Caco-2 (cell line): ENCODE data around the gene TK2. TPM values are rescaled to one million over a fixed set of nuclear protein-coding genes. Genes with fewer than 3 reads are reported as not detected.

Experiments
- BruUV-seq: library from RNA; stranded (reverse); fragments of 400-500 nt; replicated peaks from 2 replicates; lab custom pipeline; 2021; lab: Mats Ljungman, UMichigan
- CTCF ChIA-PET: fragments of 300-600 bp; sonication (Branson Sonifier 250); formaldehyde crosslinking; loops from one replicate; lab custom pipeline; 2022; ENCODE audit warnings: antibody characterized with exemption; lab: Charles Lee
- POLR2A ChIA-PET: fragments of 300-600 bp; sonication (Branson Sonifier 250); formaldehyde crosslinking; loops from one replicate; lab custom pipeline; 2022; ENCODE audit warnings: antibody characterized with exemption; lab: Charles Lee
- DNase-seq, 2 experiments: peaks; one replicate each; pipeline versions ENCODE4 v3.0.0 to v3.0.0-alpha.2; 2020 to 2022
- H3K27me3 ChIP-seq: replicated peaks from 2 replicates; pipeline ENCODE4 v1.6.0; 2011; ENCODE audit warnings: low read length; ENCODE audit not compliant: control insufficient read depth, insufficient read depth
- H3K36me3 ChIP-seq: 2 replicates; pipeline ENCODE4 v1.5.1; 2011; ENCODE audit warnings: low read length; ENCODE audit not compliant: control insufficient read depth, insufficient read depth
- H3K4me1 ChIP-seq: fragments of 250-450 bp; sonication (Bioruptor Pico); 2 replicates; pipeline ENCODE4 v1.5.1; 2020; ENCODE audit warnings: mild to moderate bottlenecking
- H3K4me3 ChIP-seq: 2 replicates; pipeline ENCODE4 v1.5.1; 2011; ENCODE audit warnings: low read depth, mild to moderate bottlenecking, control low read depth, low read length
- H3K9me3 ChIP-seq: fragments of 250-450 bp; sonication (Bioruptor Pico); 2 replicates; pipeline ENCODE4 v1.5.1; 2020; ENCODE audit warnings: mild to moderate bottlenecking, moderate library complexity
- H3K27ac Mint-ChIP-seq: one replicate; pipeline ENCODE4 v1.8.0; 2022; ENCODE audit warnings: mixed read lengths; ENCODE audit not compliant: unreplicated experiment
- H3K27me3 Mint-ChIP-seq: one replicate; pipeline ENCODE4 v1.8.0; 2022; ENCODE audit warnings: mixed read lengths; ENCODE audit not compliant: insufficient read depth, unreplicated experiment
- H3K36me3 Mint-ChIP-seq: one replicate; pipeline ENCODE4 v1.8.0; 2022; ENCODE audit warnings: mild to moderate bottlenecking, mixed read lengths; ENCODE audit not compliant: insufficient read depth, unreplicated experiment
- H3K4me1 Mint-ChIP-seq: one replicate; pipeline ENCODE4 v1.8.0; 2022; ENCODE audit warnings: low read depth, mixed read lengths; ENCODE audit not compliant: unreplicated experiment
- H3K4me3 Mint-ChIP-seq: one replicate; pipeline ENCODE4 v1.8.0; 2022; ENCODE audit warnings: mild to moderate bottlenecking, moderate library complexity, mixed read lengths; ENCODE audit not compliant: unreplicated experiment
- H3K9me3 Mint-ChIP-seq: one replicate; pipeline ENCODE4 v1.8.0; 2022; ENCODE audit warnings: mixed read lengths; ENCODE audit not compliant: unreplicated experiment
- intact Hi-C: fragments of 100-400 bp; cut with micrococcal nuclease; formaldehyde crosslinking; loops from one replicate; pipeline ENCODE4 v1.10.0; 2022; ENCODE audit not compliant: unreplicated experiment
- total RNA-seq: library from RNA; stranded (reverse); gene quantifications from 2 replicates; pipeline ENCODE4 v1.2.3, GENCODE V29; 2022
- TF ChIP-seq, protein P1 (sequence below), 2 experiments: fragments of 200-600 bp in 1 of 2; IDR thresholded peaks; 1 replicate in 1 of 2; 2 replicates in 1 of 2; pipeline versions ENCODE4 v1.5.1 to v1.8.0; 2011 to 2022; ENCODE audit warnings: antibody characterized with exemption in 1 of 2, control low read depth in 1 of 2, inconsistent platforms in 1 of 2, low read depth in 1 of 2, low read length in 1 of 2, mild to moderate bottlenecking in 1 of 2, moderate library complexity in 1 of 2; ENCODE audit not compliant: insufficient read depth in 1 of 2, severe bottlenecking in 1 of 2, unreplicated experiment in 1 of 2

The TK2 gene
- total RNA-seq, 1 experiment from 2014 or later, result 18.2 TPM

DNA sequence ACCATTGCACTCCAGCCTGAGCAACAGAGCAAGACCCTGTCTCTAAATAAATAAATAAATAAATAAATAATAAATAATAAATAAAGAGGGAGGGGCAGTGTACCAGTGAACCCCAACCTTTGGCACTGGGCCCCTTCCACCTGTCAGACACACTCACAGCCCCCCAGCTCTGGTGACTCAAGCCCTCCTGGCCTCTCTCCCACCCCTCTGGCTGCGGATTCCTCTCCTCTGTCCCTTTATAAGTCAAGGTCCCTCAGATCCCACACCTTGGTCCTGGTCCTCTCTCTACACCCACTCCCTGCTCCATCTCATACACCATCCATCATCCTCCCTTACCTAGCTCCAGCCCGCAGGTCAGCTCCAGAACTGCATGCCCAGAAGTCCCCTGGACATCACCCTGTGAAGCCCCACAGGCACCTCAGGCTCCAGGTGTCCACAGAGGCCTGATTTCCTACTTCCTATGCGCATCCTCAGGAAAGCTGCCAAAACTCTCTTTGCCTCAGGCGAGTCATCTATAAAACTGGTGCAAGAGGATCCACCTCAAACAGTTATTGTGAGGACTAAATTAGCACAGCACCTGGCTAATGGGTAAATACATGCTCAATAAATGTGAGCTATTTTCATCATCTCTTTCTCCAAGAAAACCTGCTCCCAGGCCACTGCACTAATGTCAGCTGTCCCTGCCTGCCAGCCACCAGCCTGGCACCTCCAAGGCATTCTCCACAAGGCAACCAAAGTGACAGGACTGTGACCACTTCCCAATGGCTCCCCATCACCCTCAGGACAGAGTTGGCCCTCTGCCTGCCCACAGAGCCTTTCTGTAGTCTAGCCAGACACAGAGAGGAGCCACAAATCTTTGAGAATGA is 76.0 kb downstream of the TK2 start:
- H3K27ac Mint-ChIP-seq, result no peak overlapping the region
- H3K4me3 ChIP-seq, result no peak overlapping the region
- no peaks in the 10 kb centered on the region for H3K4me1 ChIP-seq
- intact Hi-C loops, result no loop called here
- no peaks in the 10 kb centered on the region for H3K36me3 Mint-ChIP-seq
- no peaks in the 10 kb centered on the region for H3K36me3 ChIP-seq
- no peaks in the 10 kb centered on the region for H3K9me3 Mint-ChIP-seq
- TF ChIP-seq, protein P1, sequence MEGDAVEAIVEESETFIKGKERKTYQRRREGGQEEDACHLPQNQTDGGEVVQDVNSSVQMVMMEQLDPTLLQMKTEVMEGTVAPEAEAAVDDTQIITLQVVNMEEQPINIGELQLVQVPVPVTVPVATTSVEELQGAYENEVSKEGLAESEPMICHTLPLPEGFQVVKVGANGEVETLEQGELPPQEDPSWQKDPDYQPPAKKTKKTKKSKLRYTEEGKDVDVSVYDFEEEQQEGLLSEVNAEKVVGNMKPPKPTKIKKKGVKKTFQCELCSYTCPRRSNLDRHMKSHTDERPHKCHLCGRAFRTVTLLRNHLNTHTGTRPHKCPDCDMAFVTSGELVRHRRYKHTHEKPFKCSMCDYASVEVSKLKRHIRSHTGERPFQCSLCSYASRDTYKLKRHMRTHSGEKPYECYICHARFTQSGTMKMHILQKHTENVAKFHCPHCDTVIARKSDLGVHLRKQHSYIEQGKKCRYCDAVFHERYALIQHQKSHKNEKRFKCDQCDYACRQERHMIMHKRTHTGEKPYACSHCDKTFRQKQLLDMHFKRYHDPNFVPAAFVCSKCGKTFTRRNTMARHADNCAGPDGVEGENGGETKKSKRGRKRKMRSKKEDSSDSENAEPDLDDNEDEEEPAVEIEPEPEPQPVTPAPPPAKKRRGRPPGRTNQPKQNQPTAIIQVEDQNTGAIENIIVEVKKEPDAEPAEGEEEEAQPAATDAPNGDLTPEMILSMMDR (IDR thresholded peaks at IDR 0.05; ENCODE audit: insufficient read depth in 1 of 2, low read depth in 1 of 2, low read length in 1 of 2, severe bottlenecking in 1 of 2, unreplicated experiment in 1 of 2), result no peak
- H3K9me3 ChIP-seq, result no peaks in the 10 kb centered on the region
- no peak overlapping the region for H3K4me3 Mint-ChIP-seq
- no peaks in the 10 kb centered on the region for H3K4me1 Mint-ChIP-seq
- no peak for DNase-seq
- POLR2A ChIA-PET, result no interaction called here
- H3K27me3 ChIP-seq, result peaks cover 3% of the 10 kb centered on the region; the same call in 1 of the 2 replicates
- peaks cover 17% of the 10 kb centered on the region for H3K27me3 Mint-ChIP-seq
- BruUV-seq, result no TSS peak
- CTCF ChIA-PET, result no interaction called here

DNA sequence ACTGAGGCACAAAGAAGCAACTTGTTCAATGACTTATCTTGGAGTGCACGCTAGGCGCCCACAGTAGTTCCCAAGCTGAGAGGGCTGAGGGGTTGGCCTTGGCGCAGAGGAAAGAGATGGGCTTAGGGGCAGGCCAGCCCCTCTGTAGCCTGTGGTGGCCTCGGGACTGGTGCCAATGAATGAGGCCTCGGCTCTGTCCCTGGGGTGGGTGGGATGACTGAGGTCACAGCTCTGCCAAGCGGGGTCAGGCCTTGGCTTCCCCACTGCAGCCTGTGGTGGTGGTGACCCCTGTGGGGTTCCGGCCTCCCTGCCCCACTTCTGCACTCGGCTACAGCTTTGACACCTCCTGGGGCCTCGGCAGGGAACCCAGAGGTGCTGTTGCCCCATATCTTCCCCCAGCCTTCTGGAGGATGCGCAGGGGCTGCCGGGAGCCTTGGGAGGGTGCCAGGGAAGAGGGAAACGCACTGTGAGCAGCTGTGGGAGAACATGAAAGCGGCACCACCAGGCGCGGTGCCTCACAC is 76.8 kb downstream of the TK2 start:
- peaks cover 3% of the 10 kb centered on the region; the same call in 1 of the 2 replicates for H3K27me3 ChIP-seq
- H3K9me3 ChIP-seq, result no peaks in the 10 kb centered on the region
- intact Hi-C loops, result no loop called here
- H3K4me3 ChIP-seq, result no peak overlapping the region
- H3K4me1 ChIP-seq, result no peaks in the 10 kb centered on the region
- ChIA-PET POLR2A (no interaction called here), CTCF (no interaction called here)
- H3K9me3 Mint-ChIP-seq, result no peaks in the 10 kb centered on the region
- no peaks in the 10 kb centered on the region for H3K4me1 Mint-ChIP-seq
- H3K36me3 Mint-ChIP-seq, result no peaks in the 10 kb centered on the region
- DNase-seq, result no peak
- H3K36me3 ChIP-seq, result no peaks in the 10 kb centered on the region
- TF ChIP-seq, protein P1 (IDR thresholded peaks at IDR 0.05; ENCODE audit: insufficient read depth in 1 of 2, low read depth in 1 of 2, low read length in 1 of 2, severe bottlenecking in 1 of 2, unreplicated experiment in 1 of 2), result no peak
- H3K27me3 Mint-ChIP-seq, result peaks cover 18% of the 10 kb centered on the region
- BruUV-seq, result no TSS peak
- no peak overlapping the region for H3K4me3 Mint-ChIP-seq
- H3K27ac Mint-ChIP-seq, result no peak overlapping the region

DNA sequence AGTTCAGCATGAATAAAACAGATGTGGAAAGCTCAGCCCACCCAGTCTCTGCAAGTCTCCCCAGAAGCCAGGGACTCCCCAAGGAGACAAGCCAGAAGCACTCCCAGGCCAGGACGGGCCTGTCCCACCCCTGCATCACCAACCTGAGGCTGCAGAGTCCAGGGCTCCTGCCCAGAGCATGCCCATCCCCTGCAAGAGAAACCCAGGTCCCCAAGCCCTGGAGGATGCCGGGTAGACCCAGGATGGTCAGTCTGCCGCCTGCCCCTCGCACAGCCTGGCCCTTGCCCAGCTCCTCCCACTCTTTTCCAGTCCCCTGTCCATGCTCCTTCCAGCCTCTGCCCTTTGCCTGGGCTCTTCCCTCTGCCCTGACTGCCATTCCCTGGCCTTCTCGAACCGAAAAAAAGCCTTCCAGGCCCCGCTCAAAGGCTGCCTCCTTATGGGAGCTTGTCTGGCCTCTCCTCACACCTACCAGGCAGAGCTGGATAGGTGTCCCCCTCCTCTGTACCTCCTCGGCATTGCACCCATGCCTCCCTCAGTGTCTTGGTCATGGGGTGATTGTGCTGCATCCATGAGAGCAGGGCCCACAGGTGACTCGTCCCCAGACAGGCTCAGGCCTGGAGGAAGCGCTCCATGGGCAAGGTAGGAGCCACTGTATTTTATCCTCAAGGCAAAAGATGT is 78.1 kb downstream of the TK2 start:
- H3K4me1 Mint-ChIP-seq, result no peaks in the 10 kb centered on the region
- no TSS peak for BruUV-seq
- no peaks in the 10 kb centered on the region for H3K36me3 Mint-ChIP-seq
- no peaks in the 10 kb centered on the region for H3K9me3 Mint-ChIP-seq
- Histone ChIP-seq H3K4me3 (no peak overlapping the region), H3K36me3 (no peaks in the 10 kb centered on the region), H3K4me1 (no peaks in the 10 kb centered on the region), H3K27me3 (peaks cover 3% of the 10 kb centered on the region; the same call in 1 of the 2 replicates), H3K9me3 (no peaks in the 10 kb centered on the region)
- no peak overlapping the region for H3K27ac Mint-ChIP-seq
- CTCF ChIA-PET, result interaction anchor here (0.7 kb wide), 1 partner anchor 66 kb away, joined by 4 read pairs; no protein-coding TSS in a partner anchor
- intact Hi-C loops, result no loop called here
- no peak overlapping the region for H3K4me3 Mint-ChIP-seq
- TF ChIP-seq, protein P1 (IDR thresholded peaks at IDR 0.05; ENCODE audit: insufficient read depth in 1 of 2, low read depth in 1 of 2, low read length in 1 of 2, severe bottlenecking in 1 of 2, unreplicated experiment in 1 of 2), result peak in 1 of 2 experiments; percentile 12
- H3K27me3 Mint-ChIP-seq, result peaks cover 24% of the 10 kb centered on the region
- POLR2A ChIA-PET, result no interaction called here
- no peak for DNase-seq
